ENCODE results near the gene CXXC1.
"Not testable (repeated sequence)": the region's sequence is repeated elsewhere in the genome, so short reads cannot be mapped to it uniquely, and the experiment has no call there.

Gene CXXC1

GRCh38 chr18:50287441-50288347 is at the start of gene CXXC1:
Gene CXXC1 (minus strand): TSS chr18:50287692. CDS start chr18:50287589, 103 bp downstream.
- peak; percentile 97 for DNase-seq

GRCh38 chr18:50334546-50335152 is 47.2 kb upstream of the CXXC1 start:
- DNase-seq = no peak

GRCh38 chr18:50331691-50332090 is 44.2 kb upstream of the CXXC1 start:
- DNase-seq = no peak

GRCh38 chr18:50330176-50330575 is 42.7 kb upstream of the CXXC1 start:
- no peak for DNase-seq

- no peak for DNase-seq
Measured at GRCh38 chr18:50327983-50328382, 40.5 kb upstream of the CXXC1 start.

- no peak for DNase-seq
Measured at GRCh38 chr18:50320719-50321118, 33.2 kb upstream of the CXXC1 start.

GRCh38 chr18:50315100-50315871 is 27.8 kb upstream of the CXXC1 start:
- DNase-seq = no peak

GRCh38 chr18:50313873-50314460 is 26.5 kb upstream of the CXXC1 start:
- DNase-seq = no peak

- DNase-seq = no peak
Measured at GRCh38 chr18:50313031-50313607, 25.6 kb upstream of the CXXC1 start.

GRCh38 chr18:50312296-50313030 is 25.0 kb upstream of the CXXC1 start:
- DNase-seq = no peak

- no peak for DNase-seq
Measured at GRCh38 chr18:50311650-50312049, 24.2 kb upstream of the CXXC1 start.

GRCh38 chr18:50310080-50310479 is 22.6 kb upstream of the CXXC1 start:
- DNase-seq = no peak

- DNase-seq = not testable (repeated sequence)
Measured at GRCh38 chr18:50308851-50309250, 21.4 kb upstream of the CXXC1 start.

GRCh38 chr18:50307738-50308470 is 20.4 kb upstream of the CXXC1 start:
- peak; percentile 86 for DNase-seq

GRCh38 chr18:50307400-50307737 is 19.9 kb upstream of the CXXC1 start:
- DNase-seq = no peak

GRCh38 chr18:50306944-50307343 is 19.5 kb upstream of the CXXC1 start:
- no peak for DNase-seq

GRCh38 chr18:50301074-50301473 is 13.6 kb upstream of the CXXC1 start:
- DNase-seq = no peak

- DNase-seq = no peak
Measured at GRCh38 chr18:50299626-50300388, 12.3 kb upstream of the CXXC1 start.

- peak; percentile 21 for DNase-seq
Measured at GRCh38 chr18:50298443-50299284, 11.2 kb upstream of the CXXC1 start.

Data from retina (tissue), 1 donor.